ENCODE data around the gene MICAL3.

MICAL3 gene

DNA sequence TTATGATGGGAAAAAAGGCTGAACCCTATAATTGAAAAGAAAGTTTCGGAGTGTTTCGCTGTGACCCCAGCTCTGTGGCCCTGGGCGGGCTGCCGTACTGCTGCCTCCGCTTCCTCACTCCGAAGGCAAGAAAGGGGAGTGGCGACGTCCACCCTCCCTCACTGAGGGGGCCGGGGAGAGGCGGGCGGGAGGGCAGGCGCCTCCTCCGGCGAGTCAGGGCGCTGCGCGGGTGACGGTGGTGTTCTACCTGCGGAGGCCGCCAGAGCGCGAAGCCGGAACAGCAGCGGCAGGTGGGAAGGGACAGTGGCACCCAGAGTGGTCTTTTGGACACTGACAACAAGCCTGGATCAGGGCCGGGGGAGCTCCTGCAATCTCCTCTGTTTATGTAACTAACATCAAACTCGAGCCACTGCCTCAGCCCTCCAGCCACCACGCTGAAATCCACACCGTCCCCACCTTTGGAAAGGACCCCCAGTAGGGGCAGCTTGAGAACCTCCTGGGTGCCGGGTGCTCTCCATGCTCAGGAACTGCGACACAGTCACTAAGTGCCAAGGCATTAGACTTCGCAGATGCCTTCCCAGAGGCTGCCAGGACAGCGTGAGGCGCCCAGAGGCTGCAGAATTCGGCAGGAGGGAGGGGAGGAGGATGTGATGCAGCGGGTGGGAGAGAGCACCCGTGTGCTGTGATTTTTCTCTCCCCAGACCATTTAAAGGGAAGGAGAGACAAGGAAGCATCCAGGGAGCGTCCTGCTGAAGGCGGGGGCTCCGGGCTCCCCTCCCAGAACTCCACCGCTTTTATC lies 275.6 kb downstream of the MICAL3 start:
- Histone ChIP-seq H3F3A (ENCODE audit: insufficient read depth, low read length) (no peaks in the 10 kb centered on the region), H3K9me2 (ENCODE audit: low read depth, low read length) (no peaks in the 10 kb centered on the region), H3K9me3 (ENCODE audit: low read length) (no peaks in the 10 kb centered on the region), H3K4me1 (ENCODE audit: insufficient read depth, low read length, severe bottlenecking) (no peaks in the 10 kb centered on the region), H3K36me3 (ENCODE audit: insufficient read depth, low read length) (no peaks in the 10 kb centered on the region), H3K4me3 (ENCODE audit: low read depth, low read length, poor library complexity, severe bottlenecking) (no peak overlapping the region), H3K79me2 (ENCODE audit: insufficient read depth, low read length) (no peaks in the 10 kb centered on the region), H3K27ac (ENCODE audit: low read depth, low read length, poor library complexity, severe bottlenecking) (no peak overlapping the region), H3K4me2 (ENCODE audit: low read length) (no peak overlapping the region), H2AFZ (ENCODE audit: low read length) (no peak overlapping the region), H3K27me3 (ENCODE audit: insufficient read depth, low read length) (no peaks in the 10 kb centered on the region), H3K9ac (ENCODE audit: low read length) (no peak overlapping the region), H4K20me1 (ENCODE audit: insufficient read depth, low read length) (no peaks in the 10 kb centered on the region)
- TF ChIP-seq, protein P1, sequence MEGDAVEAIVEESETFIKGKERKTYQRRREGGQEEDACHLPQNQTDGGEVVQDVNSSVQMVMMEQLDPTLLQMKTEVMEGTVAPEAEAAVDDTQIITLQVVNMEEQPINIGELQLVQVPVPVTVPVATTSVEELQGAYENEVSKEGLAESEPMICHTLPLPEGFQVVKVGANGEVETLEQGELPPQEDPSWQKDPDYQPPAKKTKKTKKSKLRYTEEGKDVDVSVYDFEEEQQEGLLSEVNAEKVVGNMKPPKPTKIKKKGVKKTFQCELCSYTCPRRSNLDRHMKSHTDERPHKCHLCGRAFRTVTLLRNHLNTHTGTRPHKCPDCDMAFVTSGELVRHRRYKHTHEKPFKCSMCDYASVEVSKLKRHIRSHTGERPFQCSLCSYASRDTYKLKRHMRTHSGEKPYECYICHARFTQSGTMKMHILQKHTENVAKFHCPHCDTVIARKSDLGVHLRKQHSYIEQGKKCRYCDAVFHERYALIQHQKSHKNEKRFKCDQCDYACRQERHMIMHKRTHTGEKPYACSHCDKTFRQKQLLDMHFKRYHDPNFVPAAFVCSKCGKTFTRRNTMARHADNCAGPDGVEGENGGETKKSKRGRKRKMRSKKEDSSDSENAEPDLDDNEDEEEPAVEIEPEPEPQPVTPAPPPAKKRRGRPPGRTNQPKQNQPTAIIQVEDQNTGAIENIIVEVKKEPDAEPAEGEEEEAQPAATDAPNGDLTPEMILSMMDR (IDR thresholded peaks at IDR 0.05; ENCODE audit: low read length), result no peak
- TF ChIP-seq EZH2 (IDR thresholded peaks at IDR 0.05; ENCODE audit: borderline replicate concordance, low read length), result no peak

DNA sequence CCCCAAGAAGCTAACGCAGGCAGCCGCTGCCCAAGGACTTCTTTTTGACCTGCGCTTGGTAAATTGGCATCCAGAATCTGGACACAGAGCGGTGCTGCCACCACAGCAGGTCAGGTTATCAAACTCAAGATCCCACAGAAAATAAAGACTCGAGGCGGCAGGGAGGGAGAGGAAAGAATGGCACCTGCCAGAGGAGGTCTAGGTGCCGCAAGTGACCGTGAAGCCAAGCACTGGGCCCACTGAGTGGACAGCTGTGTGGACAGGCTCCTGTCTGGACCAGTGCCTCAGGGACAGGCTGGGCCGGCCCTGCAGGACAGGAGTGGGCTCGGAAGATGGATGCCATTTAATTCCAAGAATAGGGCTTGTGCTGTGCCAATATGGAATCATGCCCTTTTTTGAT lies 277.4 kb downstream of the MICAL3 start:
- Histone ChIP-seq H3K4me3 (ENCODE audit: low read depth, low read length, poor library complexity, severe bottlenecking) (no peak overlapping the region), H3K9me2 (ENCODE audit: low read depth, low read length) (no peaks in the 10 kb centered on the region), H3K4me2 (ENCODE audit: low read length) (no peak overlapping the region), H3K4me1 (ENCODE audit: insufficient read depth, low read length, severe bottlenecking) (no peaks in the 10 kb centered on the region), H3F3A (ENCODE audit: insufficient read depth, low read length) (no peaks in the 10 kb centered on the region), H3K79me2 (ENCODE audit: insufficient read depth, low read length) (no peaks in the 10 kb centered on the region), H2AFZ (ENCODE audit: low read length) (no peak overlapping the region), H3K27ac (ENCODE audit: low read depth, low read length, poor library complexity, severe bottlenecking) (no peak overlapping the region), H4K20me1 (ENCODE audit: insufficient read depth, low read length) (no peaks in the 10 kb centered on the region), H3K36me3 (ENCODE audit: insufficient read depth, low read length) (no peaks in the 10 kb centered on the region), H3K27me3 (ENCODE audit: insufficient read depth, low read length) (no peaks in the 10 kb centered on the region), H3K9ac (ENCODE audit: low read length) (no peak overlapping the region), H3K9me3 (ENCODE audit: low read length) (no peaks in the 10 kb centered on the region)
- TF ChIP-seq, protein P1 (IDR thresholded peaks at IDR 0.05; ENCODE audit: low read length), result no peak
- TF ChIP-seq EZH2 (IDR thresholded peaks at IDR 0.05; ENCODE audit: borderline replicate concordance, low read length), result no peak

DNA sequence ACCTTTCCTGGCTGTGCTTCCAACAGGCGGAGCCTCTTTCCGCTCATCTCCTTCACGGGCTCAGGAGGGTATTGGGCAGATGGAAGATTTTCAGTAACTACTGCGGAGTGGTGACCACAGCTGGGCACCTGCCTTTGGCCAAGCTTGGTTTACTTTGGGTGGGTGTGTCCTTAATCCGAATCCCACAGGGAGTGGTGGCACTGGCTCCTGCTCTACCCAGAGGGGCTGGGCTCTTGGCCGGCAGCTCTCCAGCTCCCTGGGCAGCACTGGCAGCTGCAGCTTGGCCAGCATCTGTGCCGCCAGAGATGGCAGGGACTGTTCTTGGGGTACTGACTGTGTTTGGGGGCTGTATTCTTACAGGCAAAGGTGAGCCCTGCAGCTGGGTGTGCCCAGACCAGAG lies 279.9 kb downstream of the MICAL3 start:
- no peaks in the 10 kb centered on the region for H3K79me2 ChIP-seq (ENCODE audit: insufficient read depth, low read length)
- no peak overlapping the region for H3K4me2 ChIP-seq (ENCODE audit: low read length)
- H3K4me1 ChIP-seq (ENCODE audit: insufficient read depth, low read length, severe bottlenecking), result no peaks in the 10 kb centered on the region
- no peak overlapping the region for H3K9ac ChIP-seq (ENCODE audit: low read length)
- TF ChIP-seq, protein P1 (IDR thresholded peaks at IDR 0.05; ENCODE audit: low read length), result no peak
- no peak for TF ChIP-seq EZH2 (IDR thresholded peaks at IDR 0.05; ENCODE audit: borderline replicate concordance, low read length)
- no peaks in the 10 kb centered on the region for H3K36me3 ChIP-seq (ENCODE audit: insufficient read depth, low read length)
- H3K27ac ChIP-seq (ENCODE audit: low read depth, low read length, poor library complexity, severe bottlenecking), result no peak overlapping the region
- no peaks in the 10 kb centered on the region for H3K9me3 ChIP-seq (ENCODE audit: low read length)
- H3K27me3 ChIP-seq (ENCODE audit: insufficient read depth, low read length), result no peaks in the 10 kb centered on the region
- no peak overlapping the region for H2AFZ ChIP-seq (ENCODE audit: low read length)
- H3K4me3 ChIP-seq (ENCODE audit: low read depth, low read length, poor library complexity, severe bottlenecking), result no peak overlapping the region
- H4K20me1 ChIP-seq (ENCODE audit: insufficient read depth, low read length), result no peaks in the 10 kb centered on the region
- H3F3A ChIP-seq (ENCODE audit: insufficient read depth, low read length), result no peaks in the 10 kb centered on the region
- no peaks in the 10 kb centered on the region for H3K9me2 ChIP-seq (ENCODE audit: low read depth, low read length)
